ENCODE data around the gene BIRC5. TPM values are rescaled to one million over a fixed set of nuclear protein-coding genes. Genes with fewer than 3 reads are reported as not detected.

The BIRC5 gene
- total RNA-seq, 2 experiments from 2014 or later = 86.1 to 86.5 TPM

GRCh38 chr17:78272181-78272913, 58.3 kb downstream of the BIRC5 start:
- peaks cover 2% of the 10 kb centered on the region for H3K36me3 Mint-ChIP-seq (ENCODE audit: low read depth)
- peaks cover 8% of the 10 kb centered on the region for H3K27me3 Mint-ChIP-seq
- H3K4me3 Mint-ChIP-seq = no peak overlapping the region
- H3K9me3 Mint-ChIP-seq = no peaks in the 10 kb centered on the region
- DNase-seq = peak; percentile 60
- no peak overlapping the region for H3K27ac Mint-ChIP-seq
- CTCF ChIA-PET = interaction anchor here (0.7 kb wide), 1 partner anchor 150 kb away, joined by 3 read pairs; no protein-coding TSS in a partner anchor
- peaks cover 35% of the 10 kb centered on the region for H3K4me1 Mint-ChIP-seq
- POLR2A ChIA-PET = interaction anchor here (1.0 to 2.4 kb wide), 3 partner anchors 9 to 314 kb away, joined by 3 to 9 read pairs (median 4); partner anchors contain the start of gene TNRC6C

DNA sequence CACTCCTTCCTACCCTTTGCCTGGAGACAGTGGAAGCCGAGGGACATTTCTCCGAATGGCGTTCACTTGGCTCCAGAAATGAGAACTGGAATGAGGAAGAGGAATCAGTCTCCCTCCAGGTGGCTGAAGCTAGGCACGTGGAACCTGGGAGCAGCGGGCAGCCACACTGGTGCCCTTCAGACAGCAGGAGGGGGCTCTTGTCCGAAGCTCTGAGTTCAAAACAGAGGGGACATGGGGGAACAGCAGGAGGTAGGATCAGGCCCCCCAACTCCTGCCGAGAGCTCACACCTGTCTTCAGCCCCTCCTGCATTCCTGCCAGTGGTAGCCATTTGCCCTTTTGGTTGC, 58.8 kb downstream of the BIRC5 start:
- peaks cover 8% of the 10 kb centered on the region for H3K27me3 Mint-ChIP-seq
- POLR2A ChIA-PET = interaction anchor here (2.4 kb wide), 1 partner anchor 10 kb away, joined by 9 read pairs; no protein-coding TSS in a partner anchor

GRCh38 chr17:78273813-78274212, 59.8 kb downstream of the BIRC5 start:
- peaks cover 2% of the 10 kb centered on the region for H3K36me3 Mint-ChIP-seq (ENCODE audit: low read depth)
- DNase-seq = no peak
- H3K4me1 Mint-ChIP-seq = peaks cover 41% of the 10 kb centered on the region
- ChIA-PET CTCF (interaction anchor here (0.7 kb wide), 1 partner anchor 44 kb away, joined by 3 read pairs; no protein-coding TSS in a partner anchor), POLR2A (interaction anchor here (2.4 kb wide), 1 partner anchor 11 kb away, joined by 9 read pairs; no protein-coding TSS in a partner anchor)
- no peaks in the 10 kb centered on the region for H3K9me3 Mint-ChIP-seq
- no peak overlapping the region for H3K4me3 Mint-ChIP-seq
- H3K27ac Mint-ChIP-seq = no peak overlapping the region
- H3K27me3 Mint-ChIP-seq = peaks cover 8% of the 10 kb centered on the region

More for the DNA sequence above, 58.8 kb downstream of the BIRC5 start:
- CTCF ChIA-PET = interaction anchor here (0.7 kb wide), 1 partner anchor 150 kb away, joined by 3 read pairs; no protein-coding TSS in a partner anchor
- no peak for DNase-seq
- Mint-ChIP-seq H3K4me3 (no peak overlapping the region), H3K9me3 (no peaks in the 10 kb centered on the region), H3K4me1 (peaks cover 36% of the 10 kb centered on the region), H3K36me3 (ENCODE audit: low read depth) (peaks cover 2% of the 10 kb centered on the region), H3K27ac (no peak overlapping the region)

Other genes starting within 250 kb of the BIRC5 start
- gene TMC6, start 85.5 kb upstream of the BIRC5 start, total RNA-seq = 100 to 1,000 TPM; 460 to 463 TPM
- 100 to 1,000 TPM; 316 to 334 TPM for gene TMC8, start 83.5 kb upstream of the BIRC5 start, total RNA-seq
- not detected for gene C17orf99, start 67.9 kb upstream of the BIRC5 start, total RNA-seq
- 10 to 100 TPM; 63.6 to 64.0 TPM for gene SYNGR2, start 45.7 kb upstream of the BIRC5 start, total RNA-seq
- gene TK1, start 27.2 kb upstream of the BIRC5 start, total RNA-seq = 100 to 1,000 TPM; 109 to 117 TPM
- gene AFMID, start 26.9 kb upstream of the BIRC5 start, total RNA-seq = 10 to 100 TPM in 1 of 2 experiments, 1 to 10 TPM in 1; 9.2 to 14.0 TPM
- not detected for gene TMEM235, start 17.4 kb downstream of the BIRC5 start, total RNA-seq
- 10 to 100 TPM; 68.7 to 69.8 TPM for gene SOCS3, start 145.8 kb downstream of the BIRC5 start, total RNA-seq
- 10 to 100 TPM; 70.7 to 75.5 TPM for gene PGS1, start 164.4 kb downstream of the BIRC5 start, total RNA-seq

All from activated CD4-positive, alpha-beta memory T cell treated with anti-CD3 and anti-CD28 coated beads, Interleukin-2, amount 10 ng/mL, durations not matched to agents 7 days and 5 days (primary cell).